ENCODE data around the gene PRSS16. TPM values are rescaled to one million over a fixed set of nuclear protein-coding genes. Genes with fewer than 3 reads are reported as not detected.
A peak's percentile ranks its signal among the peaks of the same experiment; 100 is the strongest.

The PRSS16 gene
- total and polyA plus RNA-seq, 9 of the 15 experiments (the other 6 are each of a cell fraction or from before 2014, with no cell fraction given): 4.5 to 21.3 (median 12.1) TPM

DNA sequence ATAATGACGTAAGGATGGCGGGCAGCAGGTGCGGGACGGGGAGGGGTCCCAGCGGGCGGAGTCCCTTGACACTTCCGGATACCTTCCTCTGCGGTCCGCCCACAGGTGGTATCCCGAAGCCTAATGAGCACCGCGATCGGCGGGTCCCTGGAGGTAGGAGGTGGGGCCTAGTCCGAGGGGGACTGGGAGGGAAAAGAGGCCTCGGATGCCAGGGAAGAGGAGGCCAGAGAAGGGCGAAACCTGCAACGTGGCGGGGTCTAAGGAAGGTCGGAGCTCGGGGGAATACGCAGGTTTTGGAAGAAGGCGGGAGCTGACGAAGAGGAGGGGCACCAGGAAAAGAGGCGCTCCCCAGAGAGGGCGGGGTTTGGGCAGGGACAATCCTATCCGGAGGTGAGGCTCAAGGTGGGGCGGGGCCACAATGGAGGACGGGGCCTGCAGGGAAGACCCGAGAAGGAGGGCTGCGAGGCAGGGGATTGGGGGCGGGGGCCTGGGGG lies 3.7 kb downstream of the PRSS16 start (continued):
- peak; percentile 93; the same call in 1 of the 2 replicates for TF ChIP-seq STAT6 (CRISPR knock-in tag; IDR thresholded peaks at IDR 0.05)
- TF ChIP-seq FOXA1 (IDR thresholded peaks at IDR 0.05; ENCODE audit: borderline replicate concordance): no peak
- TF ChIP-seq POLR2A (conservative IDR thresholded peaks at IDR 0.05): peak; percentile 74; the same call in 1 of the 2 replicates
- TF ChIP-seq GATAD2B (IDR thresholded peaks at IDR 0.05; ENCODE audit: borderline replicate concordance): peak; percentile 40; the same call in 1 of the 2 replicates
- no peak; the same call in 1 of the 2 replicates for TF ChIP-seq XRCC5 (IDR thresholded peaks at IDR 0.05; ENCODE audit: low read depth, low read length)
- no peak for TF ChIP-seq ZNF175 (CRISPR knock-in tag; IDR thresholded peaks at IDR 0.05; ENCODE audit: low read depth)
- 0 out of 2 replicates have a peak, but pooled peaks have one; percentile 39 for TF ChIP-seq IRF1 (CRISPR knock-in tag; IDR thresholded peaks at IDR 0.05; ENCODE audit: borderline replicate concordance)
- no peak for TF ChIP-seq PHB (CRISPR knock-in tag; IDR thresholded peaks at IDR 0.05)
- TF ChIP-seq, protein P1, sequence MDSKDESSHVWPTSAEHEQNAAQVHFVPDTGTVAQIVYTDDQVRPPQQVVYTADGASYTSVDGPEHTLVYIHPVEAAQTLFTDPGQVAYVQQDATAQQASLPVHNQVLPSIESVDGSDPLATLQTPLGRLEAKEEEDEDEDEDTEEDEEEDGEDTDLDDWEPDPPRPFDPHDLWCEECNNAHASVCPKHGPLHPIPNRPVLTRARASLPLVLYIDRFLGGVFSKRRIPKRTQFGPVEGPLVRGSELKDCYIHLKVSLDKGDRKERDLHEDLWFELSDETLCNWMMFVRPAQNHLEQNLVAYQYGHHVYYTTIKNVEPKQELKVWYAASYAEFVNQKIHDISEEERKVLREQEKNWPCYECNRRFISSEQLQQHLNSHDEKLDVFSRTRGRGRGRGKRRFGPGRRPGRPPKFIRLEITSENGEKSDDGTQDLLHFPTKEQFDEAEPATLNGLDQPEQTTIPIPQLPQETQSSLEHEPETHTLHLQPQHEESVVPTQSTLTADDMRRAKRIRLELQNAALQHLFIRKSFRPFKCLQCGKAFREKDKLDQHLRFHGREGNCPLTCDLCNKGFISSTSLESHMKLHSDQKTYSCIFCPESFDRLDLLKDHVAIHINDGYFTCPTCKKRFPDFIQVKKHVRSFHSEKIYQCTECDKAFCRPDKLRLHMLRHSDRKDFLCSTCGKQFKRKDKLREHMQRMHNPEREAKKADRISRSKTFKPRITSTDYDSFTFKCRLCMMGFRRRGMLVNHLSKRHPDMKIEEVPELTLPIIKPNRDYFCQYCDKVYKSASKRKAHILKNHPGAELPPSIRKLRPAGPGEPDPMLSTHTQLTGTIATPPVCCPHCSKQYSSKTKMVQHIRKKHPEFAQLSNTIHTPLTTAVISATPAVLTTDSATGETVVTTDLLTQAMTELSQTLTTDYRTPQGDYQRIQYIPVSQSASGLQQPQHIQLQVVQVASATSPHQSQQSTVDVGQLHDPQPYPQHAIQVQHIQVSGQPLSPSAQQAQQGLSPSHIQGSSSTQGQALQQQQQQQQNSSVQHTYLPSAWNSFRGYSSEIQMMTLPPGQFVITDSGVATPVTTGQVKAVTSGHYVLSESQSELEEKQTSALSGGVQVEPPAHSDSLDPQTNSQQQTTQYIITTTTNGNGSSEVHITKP (IDR thresholded peaks at IDR 0.05; ENCODE audit: partially characterized antibody): no peak
- TF ChIP-seq CHCHD3 (CRISPR knock-in tag; IDR thresholded peaks at IDR 0.05): no peak
- no peak for TF ChIP-seq COPS2 (conservative IDR thresholded peaks at IDR 0.05)
- no peak for TF ChIP-seq ZNF436 (CRISPR knock-in tag; IDR thresholded peaks at IDR 0.05)
- TF ChIP-seq ZFPM2 (CRISPR knock-in tag; IDR thresholded peaks at IDR 0.05): 0 out of 2 replicates have a peak, but pooled peaks have one; percentile 18
- peak; percentile 37 for TF ChIP-seq SAP30 (IDR thresholded peaks at IDR 0.05; ENCODE audit: borderline replicate concordance, insufficient read depth, low read depth, low read length, poor library complexity, severe bottlenecking)
- TF ChIP-seq NCOA1 (IDR thresholded peaks at IDR 0.05; ENCODE audit: low read depth): peak; percentile 33; the same call in 1 of the 2 replicates
- TF ChIP-seq ZFP30 (CRISPR knock-in tag; IDR thresholded peaks at IDR 0.05; ENCODE audit: borderline replicate concordance): no peak
- no peak for TF ChIP-seq ZNF449 (CRISPR knock-in tag; IDR thresholded peaks at IDR 0.05)
- TF ChIP-seq MCM7 (IDR thresholded peaks at IDR 0.05): no peak
- TF ChIP-seq SP2 (IDR thresholded peaks at IDR 0.05; ENCODE audit: extremely low read depth, low read depth, low read length, poor library complexity, severe bottlenecking): no peak

All from K562 (cell line).